ENCODE results near the gene MYCBP.
A peak's percentile ranks its signal among the peaks of the same experiment; 100 is the strongest.
"Not testable (repeated sequence)": the region's sequence is repeated elsewhere in the genome, so short reads cannot be mapped to it uniquely, and the experiment has no call there.

MYCBP gene

GRCh38 chr1:38867208-38867607 is 5.9 kb downstream of the MYCBP start:
- no peak for DNase-seq (ENCODE audit: low spot score)

GRCh38 chr1:38865112-38865715 is 7.9 kb downstream of the MYCBP start:
- no peak for DNase-seq (ENCODE audit: low spot score)

- no peak for DNase-seq (ENCODE audit: low spot score)
These were observed 12.7 kb downstream of the MYCBP start for GRCh38 chr1:38860454-38860795.

- peak; percentile 95 for DNase-seq (ENCODE audit: low spot score)
These were observed 13.3 kb downstream of the MYCBP start, which contains the start of gene RRAGC for GRCh38 chr1:38859561-38860453. TSS of gene RRAGC (minus strand) at chr1:38859772. CDS start at chr1:38859646, 126 bp downstream.

- peak; percentile 15 for DNase-seq (ENCODE audit: low spot score)
These were observed 14.2 kb downstream of the MYCBP start for GRCh38 chr1:38858833-38859560.

- DNase-seq (ENCODE audit: low spot score): no peak
These were observed 20.4 kb downstream of the MYCBP start for GRCh38 chr1:38852780-38853179.

- no peak for DNase-seq (ENCODE audit: low spot score)
These were observed 25.1 kb downstream of the MYCBP start for GRCh38 chr1:38848071-38848470.

GRCh38 chr1:38846210-38846609 is 26.9 kb downstream of the MYCBP start:
- DNase-seq (ENCODE audit: low spot score): no peak

- DNase-seq (ENCODE audit: low spot score): not testable (repeated sequence)
These were observed 28.1 kb downstream of the MYCBP start for GRCh38 chr1:38845088-38845487.

GRCh38 chr1:38840281-38840680 is 32.9 kb downstream of the MYCBP start:
- DNase-seq (ENCODE audit: low spot score): no peak

- no peak for DNase-seq (ENCODE audit: low spot score)
These were observed 33.8 kb downstream of the MYCBP start for GRCh38 chr1:38839363-38839762.

- DNase-seq (ENCODE audit: low spot score): not testable (repeated sequence)
These were observed 36.8 kb downstream of the MYCBP start for GRCh38 chr1:38836316-38836715.

GRCh38 chr1:38834937-38835827 is 38.0 kb downstream of the MYCBP start:
- DNase-seq (ENCODE audit: low spot score): peak; percentile 76

GRCh38 chr1:38834221-38834782 is 38.8 kb downstream of the MYCBP start:
- no peak for DNase-seq (ENCODE audit: low spot score)

GRCh38 chr1:38833146-38833545 is 40.0 kb downstream of the MYCBP start:
- DNase-seq (ENCODE audit: low spot score): no peak

GRCh38 chr1:38832370-38832734 is 40.8 kb downstream of the MYCBP start:
- no peak for DNase-seq (ENCODE audit: low spot score)

- no peak for DNase-seq (ENCODE audit: low spot score)
These were observed 41.3 kb downstream of the MYCBP start for GRCh38 chr1:38831731-38832369.

- DNase-seq (ENCODE audit: low spot score): no peak
These were observed 43.8 kb downstream of the MYCBP start for GRCh38 chr1:38829368-38829767.

GRCh38 chr1:38827318-38827717 is 45.8 kb downstream of the MYCBP start:
- DNase-seq (ENCODE audit: low spot score): no peak

GRCh38 chr1:38826886-38827285 is 46.3 kb downstream of the MYCBP start:
- DNase-seq (ENCODE audit: low spot score): no peak

GRCh38 chr1:38826262-38826661 is 46.9 kb downstream of the MYCBP start:
- no peak for DNase-seq (ENCODE audit: low spot score)
